HepG2 (cell line): ENCODE measurements around the gene R3HDM4. TPM values are rescaled to one million over a fixed set of nuclear protein-coding genes. Genes with fewer than 3 reads are reported as not detected.
"Not testable (repeated sequence)": the region's sequence is repeated elsewhere in the genome, so short reads cannot be mapped to it uniquely, and the experiment has no call there.

Experiments
- ATAC-seq: fragments of 200-7000 bp; cut with Tn5 transposase; 3 replicates; pipeline ENCODE4 v1.9.1; 2020; ENCODE audit warnings: mild to moderate bottlenecking, moderate library complexity
- BruUV-seq: library from RNA; stranded (reverse); fragments of 400-500 nt; replicated peaks from 2 replicates; lab custom pipeline; 2021; lab: Mats Ljungman, UMichigan
- CTCF ChIA-PET: fragments of 300-600 bp; formaldehyde crosslinking; extraction: SDS; loops from one replicate; lab custom pipeline; 2021; ENCODE audit warnings: low total read pairs, inconsistent platforms, low intra/inter-chr PET ratio; lab: Yijun Ruan, JAX
- POLR2A ChIA-PET: fragments of 350-600 bp; sonication (Branson Sonifier 250); formaldehyde crosslinking; loops from one replicate; lab custom pipeline; 2020; ENCODE audit warnings: antibody characterized with exemption, inconsistent platforms; lab: Yijun Ruan, JAX
- DNase-seq: peaks from one replicate; pipeline ENCODE4 v3.0.0-alpha.2; 2015; ENCODE audit warnings: low spot score
- FAIRE-seq: peaks from 3 replicates; lab custom pipeline; 2011; peaks lifted over from hg19 to GRCh38; lab: Jason Lieb, UNC
- H2AFZ ChIP-seq: one replicate; pipeline ENCODE4 v1.6.1; 2011; ENCODE audit warnings: low read length, inconsistent platforms
- H3K27ac ChIP-seq: fragments of 300-600 bp; 3 replicates; pipeline ENCODE4 v1.8.0; 2011; ENCODE audit warnings: mixed run types, mild to moderate bottlenecking, mixed read lengths, low read length, inconsistent platforms; ENCODE audit not compliant: insufficient read depth; ENCODE audit errors: extremely low read length
- H3K27me3 ChIP-seq, 2 experiments: fragments of 200-600 bp in 1 of 2; 2 replicates in 1 of 2; 3 replicates in 1 of 2; pipeline versions ENCODE4 v1.6.0 to v1.8.0; 2011; ENCODE audit warnings: low read length in 2 of 2, mild to moderate bottlenecking in 2 of 2, moderate library complexity in 2 of 2, inconsistent platforms in 1 of 2; ENCODE audit not compliant: insufficient read depth in 2 of 2, control insufficient read depth in 1 of 2
- H3K36me3 ChIP-seq, 2 experiments: fragments of 200-600 bp in 1 of 2; replicated peaks in 1 of 2; 2 replicates in 1 of 2; 3 replicates in 1 of 2; pipeline versions ENCODE4 v1.5.1 to v1.8.0; 2011; ENCODE audit warnings: low read length in 2 of 2, inconsistent platforms in 1 of 2; ENCODE audit not compliant: insufficient read depth in 2 of 2, control insufficient read depth in 1 of 2
- H3K4me1 ChIP-seq: 2 replicates; pipeline ENCODE4 v1.5.1; 2012; ENCODE audit warnings: low read length, inconsistent platforms; ENCODE audit not compliant: insufficient read depth
- H3K4me2 ChIP-seq: 2 replicates; pipeline ENCODE4 v1.6.0; 2011; ENCODE audit warnings: low read depth, low read length, inconsistent platforms
- H3K4me3 ChIP-seq, 3 experiments: fragments of 200-600 bp in 1 of 3; sonication (generic), shearing (Covaris generic) in 1 of 3; replicated peaks in 1 of 3; 2 replicates each; pipeline ENCODE4 v1.5.1; 2011 to 2016; ENCODE audit warnings: low read length in 3 of 3, inconsistent platforms in 2 of 3, low read depth in 2 of 3, mild to moderate bottlenecking in 2 of 3, control low read depth in 1 of 3, mixed read lengths in 1 of 3; ENCODE audit not compliant: insufficient read depth in 1 of 3
- H3K79me2 ChIP-seq: one replicate; pipeline ENCODE4 v1.6.1; 2011; ENCODE audit warnings: low read length, inconsistent platforms; ENCODE audit not compliant: insufficient read depth
- H3K9ac ChIP-seq: 2 replicates; pipeline ENCODE4 v1.6.0; 2011; ENCODE audit warnings: mild to moderate bottlenecking, low read depth, low read length, inconsistent platforms; ENCODE audit not compliant: insufficient read depth
- H3K9me3 ChIP-seq: 2 replicates; pipeline ENCODE4 v1.5.1; 2012; ENCODE audit warnings: mild to moderate bottlenecking, low read length
- H4K20me1 ChIP-seq: 2 replicates; pipeline ENCODE4 v1.6.0; 2011; ENCODE audit warnings: inconsistent platforms, mild to moderate bottlenecking, low read length, moderate library complexity; ENCODE audit not compliant: insufficient read depth
- HNRNPL ChIP-seq: fragments of 200-400 bp; formaldehyde crosslinking; IDR thresholded peaks from 2 replicates; pipeline ENCODE4 v1.6.1; 2017; ENCODE audit warnings: mild to moderate bottlenecking, low read depth, low read length
- WGBS: methylation state at CpG from one replicate; pipeline ENCODE4 v1.1.6; 2017; ENCODE audit warnings: low lambda C conversion rate; 5-methylcytosine and 5-hydroxymethylcytosine counted together
- in situ Hi-C: cut with HindIII; loops from 2 replicates; pipeline ENCODE4 v1.10.0; 2017; ENCODE audit warnings: low pct_unique_long_range_greater_than_20kb; ENCODE audit not compliant: extremely low pct_ligation_motif_present
- intact Hi-C: fragments of 100-400 bp; cut with micrococcal nuclease; formaldehyde crosslinking; loops from one replicate; pipeline ENCODE4 v1.10.0; 2022; ENCODE audit not compliant: unreplicated experiment
- polyA plus RNA-seq, 8 experiments: library from polyadenylated mRNA; depleted of rRNA in 3 of 8; stranded (reverse) in 7 of 8; unstranded in 1 of 8; fragments of >200 nt; fragmentation: Illumina TruSeq in 4 of 8; extraction: Trizol in 4 of 8; gene quantifications; 2 replicates each; pipeline versions ENCODE4 v1.2.1 to v1.2.3, GENCODE V29; 2011 to 2016; ENCODE audit warnings: low read depth in 4 of 8, missing spikeins in 1 of 8, mixed read lengths in 1 of 8; ENCODE audit not compliant: insufficient read depth in 1 of 8
- total RNA-seq, 5 experiments: library from RNA; depleted of rRNA; stranded (reverse); fragments of >200 nt; fragmentation: Illumina TruSeq; extraction: Trizol; gene quantifications; 2 replicates each; pipeline ENCODE4 v1.2.3, GENCODE V29; 2016; ENCODE audit warnings: low read depth in 1 of 5

The R3HDM4 gene
- total and polyA plus RNA-seq, 2 of the 13 experiments (the other 11 are each of a cell fraction or from before 2014, with no cell fraction given): 26.2 to 26.9 TPM

GRCh38 chr19:878751-879561, 34.1 kb downstream of the R3HDM4 start:
- FAIRE-seq, H3K79me2 ChIP-seq, H4K20me1 ChIP-seq, intact Hi-C loops, CTCF ChIA-PET, H3K4me1 ChIP-seq, H2AFZ ChIP-seq: not testable (repeated sequence)
- POLR2A ChIA-PET: interaction anchor here (0.9 to 1.6 kb wide), 2 partner anchors 14 to 29 kb away, joined by 3 read pairs; partner anchors contain the start of genes MED16 and RNU6-9
- peaks cover 12 to 16% of the 10 kb centered on the region in 2 experiments; a peak in 4 of 5 replicates for H3K36me3 ChIP-seq
- TF ChIP-seq HNRNPL: 0 out of 2 replicates have a peak, but pooled peaks have one; percentile 31
- TF ChIP-seq, all 625 proteins: peak for 1; not testable (repeated sequence) for 624
- H3K27me3 ChIP-seq, BruUV-seq, in situ Hi-C loops, DNase-seq, H3K9ac ChIP-seq, H3K27ac ChIP-seq, ATAC-seq, H3K4me2 ChIP-seq, H3K9me3 ChIP-seq, H3K4me3 ChIP-seq: not testable (repeated sequence)
- 85% methylated on average over 24 of the region's 24 CpGs for WGBS

- H3K27ac ChIP-seq, H2AFZ ChIP-seq, H3K27me3 ChIP-seq, H3K79me2 ChIP-seq, ATAC-seq, FAIRE-seq, H4K20me1 ChIP-seq, in situ Hi-C loops, DNase-seq, H3K4me3 ChIP-seq, H3K9ac ChIP-seq, H3K4me1 ChIP-seq, intact Hi-C loops, CTCF ChIA-PET, H3K4me2 ChIP-seq, BruUV-seq, H3K9me3 ChIP-seq: not testable (repeated sequence)
- peaks cover 12 to 16% of the 10 kb centered on the region in 2 experiments; a peak in 4 of 5 replicates for H3K36me3 ChIP-seq
- POLR2A ChIA-PET: interaction anchor here (1.6 kb wide), 1 partner anchor 15 kb away, joined by 3 read pairs; the partner anchor contains the start of genes MED16 and RNU6-9
- WGBS: 85% methylated on average over 22 of the region's 23 CpGs
Observed at GRCh38 chr19:877992-878660, 34.9 kb downstream of the R3HDM4 start.
